G401 (cell line): ENCODE measurements around the gene ARHGEF38. TPM values are rescaled to one million over a fixed set of nuclear protein-coding genes. Genes with fewer than 3 reads are reported as not detected.

ENCODE experiments used
- DNase-seq: peaks from one replicate; pipeline ENCODE4 v3.0.0-alpha.2; 2015; ENCODE audit warnings: low spot score
- in situ Hi-C: cut with HindIII; loops from 2 replicates; pipeline ENCODE4 v1.10.0; 2016; ENCODE audit warnings: low sequenced_read_pairs, mixed read lengths
- total RNA-seq: library from RNA; depleted of rRNA; stranded (reverse); fragments of >200 nt; shearing (Covaris generic); gene quantifications from 2 replicates; pipeline ENCODE4 v1.2.3, GENCODE V29; 2014; rRNA removed

Gene ARHGEF38, protein sequence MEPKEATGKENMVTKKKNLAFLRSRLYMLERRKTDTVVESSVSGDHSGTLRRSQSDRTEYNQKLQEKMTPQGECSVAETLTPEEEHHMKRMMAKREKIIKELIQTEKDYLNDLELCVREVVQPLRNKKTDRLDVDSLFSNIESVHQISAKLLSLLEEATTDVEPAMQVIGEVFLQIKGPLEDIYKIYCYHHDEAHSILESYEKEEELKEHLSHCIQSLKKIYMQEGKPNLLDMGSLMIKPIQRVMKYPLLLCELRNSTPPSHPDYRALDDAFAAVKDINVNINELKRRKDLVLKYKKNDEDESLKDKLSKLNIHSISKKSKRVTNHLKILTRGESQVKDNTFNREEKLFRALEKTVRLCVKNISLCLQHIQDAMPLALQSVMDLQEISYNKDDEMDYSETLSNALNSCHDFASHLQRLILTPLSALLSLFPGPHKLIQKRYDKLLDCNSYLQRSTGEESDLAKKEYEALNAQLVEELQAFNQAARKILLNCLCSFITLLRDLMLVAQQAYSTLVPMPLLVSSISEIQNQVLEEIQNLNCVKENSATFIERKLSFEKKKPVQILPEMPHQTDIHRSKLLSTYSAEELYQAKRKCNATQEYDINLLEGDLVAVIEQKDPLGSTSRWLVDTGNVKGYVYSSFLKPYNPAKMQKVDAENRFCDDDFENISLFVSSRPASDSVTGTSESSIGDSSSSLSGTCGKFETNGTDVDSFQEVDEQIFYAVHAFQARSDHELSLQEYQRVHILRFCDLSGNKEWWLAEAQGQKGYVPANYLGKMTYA
- total RNA-seq: not detected in 2 replicates

DNA sequence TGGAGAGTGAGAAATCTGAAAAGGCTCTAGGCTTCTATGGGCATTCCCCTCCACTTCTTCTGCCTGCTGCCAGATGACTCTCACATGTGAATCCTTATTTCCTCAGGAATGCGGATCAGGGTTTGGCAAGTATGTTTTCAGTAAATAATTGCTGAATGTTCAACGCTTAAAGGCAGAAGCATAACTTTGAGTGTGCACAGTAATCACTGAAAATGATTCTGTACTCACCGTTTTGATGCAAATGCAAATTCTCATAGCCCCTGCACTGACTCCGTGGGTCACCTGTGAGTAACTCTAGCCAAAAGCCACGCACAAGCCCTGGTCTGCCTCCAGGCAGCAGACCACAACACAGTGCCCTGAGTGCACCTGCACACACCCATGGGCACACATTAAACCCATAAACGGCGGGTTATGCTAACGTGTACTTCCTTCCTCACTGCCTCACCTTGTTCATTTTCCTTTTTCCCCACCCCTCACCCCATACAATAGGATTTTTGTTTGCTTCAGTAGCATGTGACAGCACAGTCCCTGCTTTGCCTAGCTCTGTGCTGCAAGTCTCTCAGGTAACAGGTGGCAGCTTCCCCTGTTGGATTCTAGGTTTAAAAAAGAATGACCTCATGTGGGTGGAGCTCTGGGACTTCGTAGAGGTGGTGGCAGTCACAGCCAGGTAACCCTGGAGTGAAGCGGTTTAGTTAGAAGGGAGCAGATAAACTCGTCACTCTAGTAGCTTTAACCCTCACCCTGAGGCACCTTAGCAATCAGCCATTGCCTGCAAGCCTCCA lies at the start of gene ARHGEF38:
ARHGEF38 (plus strand) TSS at position 656 of the 782 bp plus-strand sequence. CDS start 146 bp downstream, outside the sequence.
- in situ Hi-C loops: no loop called here
- DNase-seq: no peak

DNA sequence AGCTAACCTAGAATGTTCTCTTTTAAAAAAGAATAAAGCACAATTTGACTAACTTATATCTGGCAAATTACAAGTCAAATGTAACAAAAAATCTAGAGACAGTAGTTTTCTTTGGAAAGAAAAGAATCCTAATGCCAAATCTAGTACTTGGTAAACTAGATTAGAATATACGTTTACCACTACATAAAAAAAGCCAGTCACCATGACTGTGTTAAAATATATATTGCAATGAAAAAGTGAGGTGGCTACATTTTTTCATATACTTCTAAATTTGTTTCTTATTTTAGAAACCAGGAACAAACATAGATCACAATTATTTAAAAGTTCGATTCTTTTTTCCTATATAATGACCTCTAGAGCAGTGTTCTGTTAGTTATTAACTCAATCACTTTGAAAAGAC lies 48.9 kb upstream of the ARHGEF38 start:
- in situ Hi-C loops: no loop called here
- no peak for DNase-seq

GRCh38 chr4:105504744-105505143 lies 47.7 kb upstream of the ARHGEF38 start:
- in situ Hi-C loops: no loop called here
- DNase-seq: no peak

GRCh38 chr4:105509291-105509690 lies 43.1 kb upstream of the ARHGEF38 start:
- in situ Hi-C loops: no loop called here
- no peak for DNase-seq

DNA sequence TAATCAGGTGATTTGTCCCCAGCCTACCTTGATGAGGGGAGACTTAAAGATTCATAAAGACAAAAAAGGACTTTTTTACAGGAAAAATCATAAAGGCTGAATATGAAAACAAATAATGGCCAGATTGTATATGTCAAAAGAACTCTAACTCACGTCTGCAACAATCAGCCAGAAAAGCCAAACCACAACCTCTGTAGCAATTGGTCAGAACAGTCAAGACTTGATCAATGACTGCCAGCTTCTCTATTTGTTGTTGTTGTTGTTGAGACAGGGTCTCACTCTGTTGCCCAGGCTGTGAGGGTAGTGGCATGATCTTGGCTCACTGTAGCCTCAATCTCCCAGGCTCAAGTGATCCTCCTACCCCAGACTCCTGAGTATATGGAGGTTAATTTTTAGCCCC lies 42.7 kb upstream of the ARHGEF38 start:
- no peak for DNase-seq
- in situ Hi-C loops: no loop called here

GRCh38 chr4:105510245-105510644 lies 42.2 kb upstream of the ARHGEF38 start:
- DNase-seq: no peak
- in situ Hi-C loops: no loop called here

GRCh38 chr4:105520819-105521790 lies 31.3 kb upstream of the ARHGEF38 start:
- DNase-seq: peak; percentile 34
- in situ Hi-C loops: no loop called here

- DNase-seq: no peak
- in situ Hi-C loops: no loop called here
Measured at GRCh38 chr4:105526656-105527055, 25.8 kb upstream of the ARHGEF38 start.

- in situ Hi-C loops: no loop called here
- DNase-seq: no peak
Measured at GRCh38 chr4:105527081-105527480, 25.3 kb upstream of the ARHGEF38 start.

- in situ Hi-C loops: no loop called here
- no peak for DNase-seq
Measured at GRCh38 chr4:105536601-105537000, 15.8 kb upstream of the ARHGEF38 start.

GRCh38 chr4:105541420-105541819 lies 11.0 kb upstream of the ARHGEF38 start:
- in situ Hi-C loops: no loop called here
- DNase-seq: no peak

GRCh38 chr4:105542039-105542438 lies 10.4 kb upstream of the ARHGEF38 start:
- in situ Hi-C loops: no loop called here
- no peak for DNase-seq

GRCh38 chr4:105543346-105543745 lies 9.1 kb upstream of the ARHGEF38 start:
- in situ Hi-C loops: no loop called here
- DNase-seq: no peak

DNA sequence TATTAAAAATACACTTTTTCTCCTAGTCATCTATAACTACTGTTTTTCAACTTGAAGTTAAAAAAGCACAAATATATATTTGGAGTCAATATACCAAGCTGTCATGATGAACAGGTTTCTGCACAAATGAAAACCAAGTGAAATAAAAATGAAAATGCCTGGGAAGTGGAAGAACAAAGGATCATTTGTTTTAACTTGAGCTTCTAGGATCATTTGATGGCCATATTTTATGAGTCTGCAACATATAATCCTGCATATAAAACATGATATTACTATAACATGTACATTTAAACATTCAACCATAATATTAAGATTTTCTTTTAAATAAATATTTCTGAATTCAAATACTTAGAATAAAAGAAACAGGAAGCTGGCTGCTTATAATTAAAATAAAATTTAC lies 8.5 kb upstream of the ARHGEF38 start:
- in situ Hi-C loops: no loop called here
- no peak for DNase-seq

DNA sequence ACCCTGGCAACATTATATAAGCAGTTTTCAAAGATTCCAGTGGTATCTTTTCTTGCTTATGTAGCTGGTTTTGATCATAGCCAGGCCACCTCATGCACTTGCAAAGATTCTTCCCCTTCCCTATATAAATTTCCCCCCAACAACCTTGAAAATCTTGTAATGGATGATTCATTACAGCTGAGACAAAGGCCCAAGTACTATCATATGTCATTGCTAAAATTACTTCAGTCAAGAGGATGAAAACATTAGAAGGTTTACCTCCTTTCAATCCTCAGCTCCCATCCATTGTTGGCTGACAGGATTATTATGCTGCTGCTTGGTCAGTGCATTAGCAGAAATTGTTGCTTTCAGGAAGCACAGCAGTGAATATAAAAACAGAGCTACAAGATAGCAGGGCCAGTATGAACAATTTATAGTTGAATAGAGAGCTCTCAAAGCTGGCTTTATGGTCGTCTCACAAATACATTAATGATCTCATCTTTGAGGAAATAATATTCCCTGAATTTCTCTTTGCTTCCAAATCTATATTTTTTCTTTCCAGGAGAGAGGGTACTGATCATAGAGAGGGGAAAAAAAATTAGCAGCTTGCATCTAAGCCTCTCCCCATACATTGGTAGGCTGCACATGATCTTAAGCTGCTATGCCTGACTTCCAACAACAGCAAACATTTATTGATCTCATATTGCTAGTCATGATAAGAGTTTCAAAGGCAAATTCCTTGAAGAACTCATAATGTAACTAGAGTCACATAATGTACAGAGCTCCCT lies 7.7 kb upstream of the ARHGEF38 start:
- DNase-seq: no peak
- in situ Hi-C loops: no loop called here

- in situ Hi-C loops: no loop called here
- no peak for DNase-seq
Measured at GRCh38 chr4:105546086-105546485, 6.3 kb upstream of the ARHGEF38 start.

GRCh38 chr4:105547769-105548168 lies 4.7 kb upstream of the ARHGEF38 start:
- in situ Hi-C loops: no loop called here
- no peak for DNase-seq

GRCh38 chr4:105548483-105548882 lies 3.9 kb upstream of the ARHGEF38 start:
- DNase-seq: no peak
- in situ Hi-C loops: no loop called here
